Esophagus muscularis mucosa (tissue), 4 donors: ENCODE results near the gene FBLIM1. TPM values are rescaled to one million over a fixed set of nuclear protein-coding genes. Genes with fewer than 3 reads are reported as not detected.
"Not testable (repeated sequence)": the region's sequence is repeated elsewhere in the genome, so short reads cannot be mapped to it uniquely, and the experiment has no call there.

Source experiments
- DNase-seq: peaks from one replicate; pipeline ENCODE4 v3.0.0-alpha.2; 2017; ENCODE audit errors: extremely low spot score
- H3K27ac ChIP-seq, 4 donors: fragments of 200-600 bp; sonication (generic); replicated peaks in 1 of 4; 1 replicate in 3 of 4; 2 replicates in 1 of 4; pipeline ENCODE4 v1.5.1; 2016 to 2019; ENCODE audit warnings: mild to moderate bottlenecking in 1 of 4
- H3K27me3 ChIP-seq, 4 donors: fragments of 200-600 bp; sonication (generic); one replicate each; pipeline versions ENCODE4 v1.5.1 to v1.6.0; 2016 to 2019
- H3K36me3 ChIP-seq, 4 donors: fragments of 200-600 bp; sonication (generic); one replicate each; pipeline ENCODE4 v1.5.1; 2016 to 2019
- H3K4me1 ChIP-seq, 4 donors: fragments of 200-600 bp; sonication (generic); one replicate each; pipeline ENCODE4 v1.5.1; 2016 to 2019
- H3K4me3 ChIP-seq, 4 donors: fragments of 200-600 bp; sonication (generic); 1 replicate in 2 of 4; 2 replicates in 2 of 4; pipeline ENCODE4 v1.5.1; 2016 to 2019; ENCODE audit warnings: mild to moderate bottlenecking in 4 of 4, moderate library complexity in 1 of 4
- H3K9me3 ChIP-seq, 4 donors: fragments of 200-600 bp; sonication (generic); 1 replicate in 3 of 4; 2 replicates in 1 of 4; pipeline ENCODE4 v1.5.1; 2016 to 2019
- EP300 ChIP-seq: sonication (generic); formaldehyde crosslinking; IDR thresholded peaks from one replicate; pipeline ENCODE4 v1.6.1; 2017; ENCODE audit warnings: antibody characterized with exemption
- POLR2A ChIP-seq: fragments of 450-650 bp; IDR thresholded peaks from one replicate; pipeline ENCODE4 v1.6.1; 2017; ENCODE audit warnings: antibody characterized with exemption, moderate library complexity, mild to moderate bottlenecking, low read depth
- POLR2AphosphoS5 ChIP-seq, 2 donors: sonication (generic); formaldehyde crosslinking; IDR thresholded peaks; one replicate each; pipeline ENCODE4 v1.6.1; 2017; ENCODE audit warnings: antibody characterized with exemption in 2 of 2
- WGBS: methylation state at CpG from one replicate; pipeline ENCODE4 v1.1.5; 2018; 5-methylcytosine and 5-hydroxymethylcytosine counted together
- intact Hi-C: fragments of 100-400 bp; cut with DNase I; formaldehyde crosslinking; loops from one replicate; pipeline ENCODE4 v1.15.1; 2023
- total RNA-seq, 4 donors: library from RNA; depleted of rRNA; stranded (reverse); fragments of >200 nt; gene quantifications; one replicate each; pipeline versions ENCODE4 v1.1.0 to v1.2.1, GENCODE V29; 2016
- TF ChIP-seq, protein P1 (sequence below), 3 experiments: fragments of 200-600 bp in 2 of 3; fragments of 450-650 bp in 1 of 3; sonication (generic) in 2 of 3; IDR thresholded peaks; one replicate each; pipeline ENCODE4 v1.5.1; 2017 to 2019; ENCODE audit warnings: antibody characterized with exemption in 3 of 3, mild to moderate bottlenecking in 2 of 3, moderate library complexity in 1 of 3

The FBLIM1 gene
- total RNA-seq, 4 donors from 2014 or later, result 44.9 to 115 (median 71.8) TPM

GRCh38 chr1:15810073-15810472 is 51.5 kb downstream of the FBLIM1 start:
- no peak for DNase-seq
- intact Hi-C loops, result no loop called here
- TF ChIP-seq POLR2A (no peak), EP300 (no peak), POLR2AphosphoS5 (IDR thresholded peaks at IDR 0.05) (no peak)
- TF ChIP-seq, protein P1, sequence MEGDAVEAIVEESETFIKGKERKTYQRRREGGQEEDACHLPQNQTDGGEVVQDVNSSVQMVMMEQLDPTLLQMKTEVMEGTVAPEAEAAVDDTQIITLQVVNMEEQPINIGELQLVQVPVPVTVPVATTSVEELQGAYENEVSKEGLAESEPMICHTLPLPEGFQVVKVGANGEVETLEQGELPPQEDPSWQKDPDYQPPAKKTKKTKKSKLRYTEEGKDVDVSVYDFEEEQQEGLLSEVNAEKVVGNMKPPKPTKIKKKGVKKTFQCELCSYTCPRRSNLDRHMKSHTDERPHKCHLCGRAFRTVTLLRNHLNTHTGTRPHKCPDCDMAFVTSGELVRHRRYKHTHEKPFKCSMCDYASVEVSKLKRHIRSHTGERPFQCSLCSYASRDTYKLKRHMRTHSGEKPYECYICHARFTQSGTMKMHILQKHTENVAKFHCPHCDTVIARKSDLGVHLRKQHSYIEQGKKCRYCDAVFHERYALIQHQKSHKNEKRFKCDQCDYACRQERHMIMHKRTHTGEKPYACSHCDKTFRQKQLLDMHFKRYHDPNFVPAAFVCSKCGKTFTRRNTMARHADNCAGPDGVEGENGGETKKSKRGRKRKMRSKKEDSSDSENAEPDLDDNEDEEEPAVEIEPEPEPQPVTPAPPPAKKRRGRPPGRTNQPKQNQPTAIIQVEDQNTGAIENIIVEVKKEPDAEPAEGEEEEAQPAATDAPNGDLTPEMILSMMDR (IDR thresholded peaks at IDR 0.05), result no peak
- no peaks in the 10 kb centered on the region for H3K27me3 ChIP-seq
- H3K36me3 ChIP-seq, result no peaks in the 10 kb centered on the region
- H3K27ac ChIP-seq, result peak overlapping the region in 2 of 4 donors; percentile 13 to 23
- no peak overlapping the region for H3K4me3 ChIP-seq
- H3K4me1 ChIP-seq, result no peaks in the 10 kb centered on the region
- no peaks in the 10 kb centered on the region for H3K9me3 ChIP-seq
- WGBS, result 59% methylated on average over 1 of the region's 1 CpG

- Histone ChIP-seq H3K4me3 (no peak overlapping the region), H3K9me3 (no peaks in the 10 kb centered on the region), H3K4me1 (peaks cover 4 to 11% (median 7%) of the 10 kb centered on the region in 4 donors), H3K36me3 (no peaks in the 10 kb centered on the region), H3K27ac (no peak overlapping the region), H3K27me3 (no peaks in the 10 kb centered on the region)
- no peak for DNase-seq
- TF ChIP-seq POLR2AphosphoS5 (IDR thresholded peaks at IDR 0.05), result no peak
- intact Hi-C loops, result no loop called here
- WGBS, result 92% methylated on average over 5 of the region's 5 CpGs
Measured at GRCh38 chr1:15816674-15817073, 58.1 kb downstream of the FBLIM1 start.

- DNase-seq, result no peak
- Histone ChIP-seq H3K27ac (no peak overlapping the region), H3K27me3 (no peaks in the 10 kb centered on the region), H3K9me3 (no peaks in the 10 kb centered on the region), H3K4me1 (peaks cover 4 to 13% (median 10%) of the 10 kb centered on the region in 4 donors), H3K4me3 (no peak overlapping the region), H3K36me3 (no peaks in the 10 kb centered on the region)
- intact Hi-C loops, result no loop called here
- TF ChIP-seq, protein P1 (IDR thresholded peaks at IDR 0.05), result no peak
- no peak for TF ChIP-seq POLR2AphosphoS5 (IDR thresholded peaks at IDR 0.05)
- TF ChIP-seq POLR2A, result no peak
- TF ChIP-seq EP300, result no peak
- WGBS, result 90% methylated on average over 3 of the region's 3 CpGs
Measured at GRCh38 chr1:15820478-15820877, 61.9 kb downstream of the FBLIM1 start.

- DNase-seq, result no peak
- no peaks in the 10 kb centered on the region for H3K27me3 ChIP-seq
- H3K9me3 ChIP-seq, result no peaks in the 10 kb centered on the region
- no peak for TF ChIP-seq POLR2AphosphoS5 (IDR thresholded peaks at IDR 0.05)
- TF ChIP-seq POLR2A, result no peak
- TF ChIP-seq EP300, result no peak
- TF ChIP-seq, protein P1 (IDR thresholded peaks at IDR 0.05), result no peak
- peak overlapping the region in 3 of 4 donors; percentile 44 to 59 (median 51) for H3K27ac ChIP-seq
- intact Hi-C loops, result no loop called here
- H3K4me1 ChIP-seq, result peaks cover 0 to 27% (median 18%) of the 10 kb centered on the region in 4 donors
- H3K4me3 ChIP-seq, result no peak overlapping the region
- no peaks in the 10 kb centered on the region for H3K36me3 ChIP-seq
Measured at GRCh38 chr1:15825800-15826199, 67.2 kb downstream of the FBLIM1 start.

- DNase-seq, result no peak
- Histone ChIP-seq H3K36me3 (no peaks in the 10 kb centered on the region), H3K4me1 (peaks cover 0 to 38% (median 28%) of the 10 kb centered on the region in 4 donors), H3K27ac (no peak overlapping the region), H3K4me3 (no peak overlapping the region), H3K9me3 (no peaks in the 10 kb centered on the region), H3K27me3 (no peaks in the 10 kb centered on the region)
- intact Hi-C loops, result no loop called here
- WGBS, result 87% methylated on average over 4 of the region's 6 CpGs
- TF ChIP-seq, protein P1 (IDR thresholded peaks at IDR 0.05), result no peak
Measured at GRCh38 chr1:15826810-15827507, 68.4 kb downstream of the FBLIM1 start.

- DNase-seq, H3K9me3 ChIP-seq, H3K36me3 ChIP-seq, H3K4me3 ChIP-seq, intact Hi-C loops, H3K27me3 ChIP-seq, H3K27ac ChIP-seq: not testable (repeated sequence)
- peaks cover 5 to 44% (median 35%) of the 10 kb centered on the region in 4 donors for H3K4me1 ChIP-seq
- 96% methylated on average over 11 of the region's 15 CpGs for WGBS
Measured at GRCh38 chr1:15827567-15827966, 69.0 kb downstream of the FBLIM1 start.

GRCh38 chr1:15828931-15829330 is 70.3 kb downstream of the FBLIM1 start:
- H3K27me3 ChIP-seq, DNase-seq, H3K9me3 ChIP-seq, H3K36me3 ChIP-seq, intact Hi-C loops, H3K4me3 ChIP-seq, H3K27ac ChIP-seq: not testable (repeated sequence)
- 92% methylated on average over 14 of the region's 14 CpGs for WGBS
- peaks cover 12 to 54% (median 43%) of the 10 kb centered on the region in 4 donors for H3K4me1 ChIP-seq
